SK-N-MC (cell line): ENCODE measurements around the gene HCFC1.

Experiments used
- DNase-seq: peaks from one replicate; pipeline ENCODE4 v3.0.0-alpha.2; 2011; ENCODE audit warnings: low read depth, low spot score
- H3K27ac ChIP-seq: fragments of 200-600 bp; sonication (generic); 2 replicates; pipeline ENCODE4 v1.5.1; 2016; ENCODE audit warnings: mixed run types
- H3K36me3 ChIP-seq: fragments of 200-600 bp; sonication (generic); 2 replicates; pipeline ENCODE4 v1.6.1; 2017; ENCODE audit warnings: antibody characterized with exemption, low read length, mixed read lengths; ENCODE audit not compliant: insufficient read depth
- H3K4me3 ChIP-seq: fragments of 200-600 bp; sonication (generic); 2 replicates; pipeline ENCODE4 v1.5.1; 2016
- H3K9ac ChIP-seq: fragments of 200-600 bp; sonication (generic); 2 replicates; pipeline ENCODE4 v1.8.0; 2017; ENCODE audit warnings: mixed run types, mixed read lengths; ENCODE audit not compliant: insufficient read length
- H3K9me3 ChIP-seq: fragments of 200-600 bp; sonication (generic); 2 replicates; pipeline ENCODE4 v1.6.1; 2017; ENCODE audit warnings: low read depth, mild to moderate bottlenecking, antibody characterized with exemption, low read length, moderate library complexity, mixed read lengths
- EZH2 ChIP-seq: fragments of 200-600 bp; sonication (generic); IDR thresholded peaks from one replicate; pipeline ENCODE4 v1.6.1; 2017; ENCODE audit warnings: antibody characterized with exemption
- FOXP2 ChIP-seq: optimal IDR thresholded peaks from 2 replicates; pipeline ENCODE3; 2011; ENCODE audit warnings: mild to moderate bottlenecking, moderate library complexity; ENCODE audit not compliant: insufficient read depth; ENCODE audit errors: extremely low read length, control extremely low read depth
- POLR2AphosphoS5 ChIP-seq: IDR thresholded peaks from 2 replicates; pipeline ENCODE4 v1.6.1; 2012; ENCODE audit warnings: mild to moderate bottlenecking, low read depth, low read length, borderline replicate concordance

The HCFC1 gene

GRCh38 chrX:153909980-153910360, 61.6 kb downstream of the HCFC1 start:
- no peak for DNase-seq
- Histone ChIP-seq H3K27ac (no peak overlapping the region), H3K9ac (no peak overlapping the region), H3K9me3 (no peaks in the 10 kb centered on the region), H3K4me3 (no peak overlapping the region), H3K36me3 (no peaks in the 10 kb centered on the region)
- TF ChIP-seq FOXP2 (no peak), EZH2 (no peak), POLR2AphosphoS5 (no peak)

GRCh38 chrX:153909024-153909979, 62.3 kb downstream of the HCFC1 start:
- DNase-seq, result no peak
- Histone ChIP-seq H3K36me3 (no peaks in the 10 kb centered on the region), H3K9me3 (no peaks in the 10 kb centered on the region), H3K9ac (no peak overlapping the region), H3K4me3 (no peak overlapping the region), H3K27ac (no peak overlapping the region)
- TF ChIP-seq EZH2 (no peak), FOXP2 (no peak), POLR2AphosphoS5 (no peak)

GRCh38 chrX:153908219-153908860, 63.3 kb downstream of the HCFC1 start:
- no peak overlapping the region for H3K27ac ChIP-seq
- no peak for TF ChIP-seq EZH2
- no peak overlapping the region for H3K4me3 ChIP-seq
- no peaks in the 10 kb centered on the region for H3K36me3 ChIP-seq
- H3K9me3 ChIP-seq, result no peaks in the 10 kb centered on the region
- no peak for DNase-seq
- no peak overlapping the region for H3K9ac ChIP-seq

GRCh38 chrX:153907456-153907855, 64.2 kb downstream of the HCFC1 start:
- DNase-seq, result no peak
- no peak overlapping the region for H3K27ac ChIP-seq

GRCh38 chrX:153906126-153906917, 65.3 kb downstream of the HCFC1 start:
- Histone ChIP-seq H3K36me3 (no peaks in the 10 kb centered on the region), H3K27ac (no peak overlapping the region), H3K9ac (no peak overlapping the region), H3K4me3 (no peak overlapping the region), H3K9me3 (no peaks in the 10 kb centered on the region)
- no peak for DNase-seq
- TF ChIP-seq FOXP2, result no peak
- no peak for TF ChIP-seq EZH2
- TF ChIP-seq POLR2AphosphoS5, result no peak

More at GRCh38 chrX:153907456-153907855, 64.2 kb downstream of the HCFC1 start:
- no peaks in the 10 kb centered on the region for H3K9me3 ChIP-seq
- no peaks in the 10 kb centered on the region for H3K36me3 ChIP-seq
- H3K9ac ChIP-seq, result no peak overlapping the region
- H3K4me3 ChIP-seq, result no peak overlapping the region
- TF ChIP-seq POLR2AphosphoS5 (no peak), EZH2 (no peak)

- Histone ChIP-seq H3K9ac (no peak overlapping the region), H3K27ac (no peak overlapping the region), H3K9me3 (no peaks in the 10 kb centered on the region), H3K4me3 (no peak overlapping the region), H3K36me3 (no peaks in the 10 kb centered on the region)
- TF ChIP-seq POLR2AphosphoS5, result no peak
- TF ChIP-seq FOXP2, result no peak
- no peak for TF ChIP-seq EZH2
- no peak for DNase-seq
Observed at GRCh38 chrX:153905481-153906095, 66.0 kb downstream of the HCFC1 start.

GRCh38 chrX:153903991-153904957, 67.3 kb downstream of the HCFC1 start, which contains the start of gene AVPR2:
AVPR2 (plus strand) TSS chrX:153904673; CDS start chrX:153905146, 473 bp downstream.
- Histone ChIP-seq H3K27ac (no peak within 1 kb of the TSS), H3K9me3 (no peaks in the 10 kb centered on the region), H3K4me3 (no peak within 1 kb of the TSS), H3K9ac (no peak within 1 kb of the TSS), H3K36me3 (no peaks in the 10 kb centered on the region)
- DNase-seq, result no peak
- no peak for TF ChIP-seq EZH2
- TF ChIP-seq POLR2AphosphoS5, result no peak
- no peak for TF ChIP-seq FOXP2
